Stimulated activated CD4-positive, alpha-beta T cell treated with anti-CD3 and anti-CD28 coated beads, Interleukin-4, amount 100 ng/mL, for 1 hour (primary cell): ENCODE data around the gene LARP4.
"Not testable (repeated sequence)": the region's sequence is repeated elsewhere in the genome, so short reads cannot be mapped to it uniquely, and the experiment has no call there.

Experiments
- DNase-seq: peaks from one replicate; pipeline ENCODE4 v3.0.0-alpha.2; 2020

Gene LARP4

GRCh38 chr12:50401500-50402081 lies 906 bp downstream of the LARP4 start:
- no peak for DNase-seq

- no peak for DNase-seq
These were observed 1.7 kb downstream of the LARP4 start for GRCh38 chr12:50402264-50403000.

GRCh38 chr12:50403001-50403440 lies 2.3 kb downstream of the LARP4 start:
- DNase-seq, result no peak

GRCh38 chr12:50404307-50404706 lies 3.6 kb downstream of the LARP4 start:
- no peak for DNase-seq

- DNase-seq, result no peak
These were observed 10.5 kb downstream of the LARP4 start for GRCh38 chr12:50411051-50411660.

GRCh38 chr12:50415899-50416479 lies 15.3 kb downstream of the LARP4 start:
- no peak for DNase-seq

GRCh38 chr12:50419112-50419909 lies 18.6 kb downstream of the LARP4 start:
- DNase-seq, result no peak

- DNase-seq, result not testable (repeated sequence)
These were observed 22.2 kb downstream of the LARP4 start for GRCh38 chr12:50422855-50423254.

- not testable (repeated sequence) for DNase-seq
These were observed 22.7 kb downstream of the LARP4 start for GRCh38 chr12:50423342-50423741.

GRCh38 chr12:50425589-50426258 lies 25.0 kb downstream of the LARP4 start:
- DNase-seq, result no peak

- not testable (repeated sequence) for DNase-seq
These were observed 31.0 kb downstream of the LARP4 start for GRCh38 chr12:50431656-50432055.

- no peak for DNase-seq
These were observed 39.6 kb downstream of the LARP4 start for GRCh38 chr12:50440288-50440687.

- no peak for DNase-seq
These were observed 41.1 kb downstream of the LARP4 start for GRCh38 chr12:50441763-50442162.

- DNase-seq, result no peak
These were observed 41.7 kb downstream of the LARP4 start for GRCh38 chr12:50442178-50442908.

- DNase-seq, result not testable (repeated sequence)
These were observed 49.0 kb downstream of the LARP4 start for GRCh38 chr12:50449671-50450070.

- no peak for DNase-seq
These were observed 52.1 kb downstream of the LARP4 start for GRCh38 chr12:50452795-50453194.

- no peak for DNase-seq
These were observed 53.2 kb downstream of the LARP4 start for GRCh38 chr12:50453872-50454271.

GRCh38 chr12:50458606-50459005 lies 57.9 kb downstream of the LARP4 start:
- no peak for DNase-seq

- DNase-seq, result no peak
These were observed 66.8 kb downstream of the LARP4 start for GRCh38 chr12:50467439-50467838.

GRCh38 chr12:50477241-50477832 lies 76.7 kb downstream of the LARP4 start:
- DNase-seq, result no peak

GRCh38 chr12:50482571-50482970 lies 81.9 kb downstream of the LARP4 start:
- no peak for DNase-seq
